Measurements from ENCODE around the gene SOX9. TPM values are rescaled to one million over a fixed set of nuclear protein-coding genes. Genes with fewer than 3 reads are reported as not detected.

SOX9 gene
- total RNA-seq, 1 donor from 2014 or later = 5.1 TPM

GRCh38 chr17:72146371-72146770, 25.6 kb downstream of the SOX9 start:
- H3K4me1 Mint-ChIP-seq (ENCODE audit: unreplicated experiment) = peaks cover 4% of the 10 kb centered on the region
- H3K4me3 Mint-ChIP-seq (ENCODE audit: unreplicated experiment) = no peak overlapping the region
- no peaks in the 10 kb centered on the region for H3K9me3 Mint-ChIP-seq (ENCODE audit: unreplicated experiment)
- no peaks in the 10 kb centered on the region for H3K27me3 Mint-ChIP-seq (ENCODE audit: unreplicated experiment)
- H3K36me3 Mint-ChIP-seq (ENCODE audit: low read depth, unreplicated experiment) = no peaks in the 10 kb centered on the region
- TF ChIP-seq CTCF (IDR thresholded peaks at IDR 0.05; ENCODE audit: unreplicated experiment) = no peak
- H3K27ac Mint-ChIP-seq (ENCODE audit: unreplicated experiment) = no peak overlapping the region
- no peak for DNase-seq (ENCODE audit: low spot score)

- Mint-ChIP-seq H3K36me3 (ENCODE audit: low read depth, unreplicated experiment) (no peaks in the 10 kb centered on the region), H3K27ac (ENCODE audit: unreplicated experiment) (no peak overlapping the region), H3K4me1 (ENCODE audit: unreplicated experiment) (peaks cover 9% of the 10 kb centered on the region), H3K9me3 (ENCODE audit: unreplicated experiment) (no peaks in the 10 kb centered on the region), H3K27me3 (ENCODE audit: unreplicated experiment) (no peaks in the 10 kb centered on the region), H3K4me3 (ENCODE audit: unreplicated experiment) (no peak overlapping the region)
- no peak for DNase-seq (ENCODE audit: low spot score)
- no peak for TF ChIP-seq CTCF (IDR thresholded peaks at IDR 0.05; ENCODE audit: unreplicated experiment)
Measured at GRCh38 chr17:72150632-72151460, 30.0 kb downstream of the SOX9 start.

- Mint-ChIP-seq H3K4me1 (ENCODE audit: unreplicated experiment) (peaks cover 9% of the 10 kb centered on the region), H3K4me3 (ENCODE audit: unreplicated experiment) (no peak overlapping the region)
Measured at GRCh38 chr17:72151565-72152386, 31.0 kb downstream of the SOX9 start.

GRCh38 chr17:72152387-72152929, 31.6 kb downstream of the SOX9 start:
- no peak overlapping the region for H3K4me3 Mint-ChIP-seq (ENCODE audit: unreplicated experiment)
- H3K9me3 Mint-ChIP-seq (ENCODE audit: unreplicated experiment) = no peaks in the 10 kb centered on the region
- no peak for DNase-seq (ENCODE audit: low spot score)
- peaks cover 9% of the 10 kb centered on the region for H3K4me1 Mint-ChIP-seq (ENCODE audit: unreplicated experiment)
- TF ChIP-seq CTCF (IDR thresholded peaks at IDR 0.05; ENCODE audit: unreplicated experiment) = no peak
- H3K36me3 Mint-ChIP-seq (ENCODE audit: low read depth, unreplicated experiment) = no peaks in the 10 kb centered on the region
- H3K27ac Mint-ChIP-seq (ENCODE audit: unreplicated experiment) = no peak overlapping the region
- H3K27me3 Mint-ChIP-seq (ENCODE audit: unreplicated experiment) = no peaks in the 10 kb centered on the region

More at GRCh38 chr17:72151565-72152386, 31.0 kb downstream of the SOX9 start:
- H3K36me3 Mint-ChIP-seq (ENCODE audit: low read depth, unreplicated experiment) = no peaks in the 10 kb centered on the region
- no peak for DNase-seq (ENCODE audit: low spot score)
- H3K27me3 Mint-ChIP-seq (ENCODE audit: unreplicated experiment) = no peaks in the 10 kb centered on the region
- TF ChIP-seq CTCF (IDR thresholded peaks at IDR 0.05; ENCODE audit: unreplicated experiment) = no peak
- no peaks in the 10 kb centered on the region for H3K9me3 Mint-ChIP-seq (ENCODE audit: unreplicated experiment)
- no peak overlapping the region for H3K27ac Mint-ChIP-seq (ENCODE audit: unreplicated experiment)
